Breast epithelium (tissue), 4 donors: Measurements from ENCODE around the gene PDCD7. TPM values are rescaled to one million over a fixed set of nuclear protein-coding genes. Genes with fewer than 3 reads are reported as not detected.

ENCODE experiments used
- DNase-seq, 2 donors: peaks; one replicate each; pipeline ENCODE4 v3.0.0-alpha.2; 2019; ENCODE audit warnings: low spot score in 2 of 2
- H3K27ac ChIP-seq, 2 donors: fragments of 200-600 bp; sonication (generic) in 1 of 2; one replicate each; pipeline ENCODE4 v1.5.1; 2016 to 2019; ENCODE audit warnings: mild to moderate bottlenecking in 1 of 2
- H3K27me3 ChIP-seq, 2 donors: fragments of 200-600 bp; sonication (generic) in 1 of 2; one replicate each; pipeline versions ENCODE4 v1.5.1 to v1.6.0; 2017 to 2019; ENCODE audit warnings: control low read depth in 1 of 2, mild to moderate bottlenecking in 1 of 2
- H3K36me3 ChIP-seq: fragments of 200-600 bp; one replicate; pipeline ENCODE4 v1.5.1; 2019
- H3K4me1 ChIP-seq, 2 donors: fragments of 200-600 bp; sonication (generic); one replicate each; pipeline ENCODE4 v1.5.1; 2016 to 2019; ENCODE audit warnings: control low read depth in 1 of 2
- H3K4me3 ChIP-seq, 3 donors: fragments of 200-600 bp; sonication (generic); 1 replicate in 2 of 3; 2 replicates in 1 of 3; pipeline ENCODE4 v1.5.1; 2016 to 2019; ENCODE audit warnings: mild to moderate bottlenecking in 3 of 3, moderate library complexity in 2 of 3
- H3K9me3 ChIP-seq, 2 donors: fragments of 200-600 bp; sonication (generic) in 1 of 2; one replicate each; pipeline ENCODE4 v1.5.1; 2016 to 2019; ENCODE audit warnings: control low read depth in 1 of 2
- POLR2A ChIP-seq: fragments of 450-650 bp; IDR thresholded peaks from one replicate; pipeline ENCODE4 v1.6.1; 2016; ENCODE audit warnings: antibody characterized with exemption, mild to moderate bottlenecking, moderate library complexity
- POLR2AphosphoS5 ChIP-seq, 3 donors: sonication (generic); formaldehyde crosslinking; IDR thresholded peaks; one replicate each; pipeline ENCODE4 v1.6.1; 2017; ENCODE audit warnings: antibody characterized with exemption in 3 of 3
- intact Hi-C: fragments of 100-400 bp; cut with DNase I; formaldehyde crosslinking; loops from one replicate; pipeline ENCODE4 v1.15.1; 2023; ENCODE audit warnings: low total_unique reads
- total RNA-seq, 3 donors: library from RNA; depleted of rRNA; stranded (reverse); fragments of >200 nt; gene quantifications; one replicate each; pipeline ENCODE4 v1.1.0, GENCODE V29; 2016
- TF ChIP-seq, protein P1 (sequence below), 3 donors: fragments of 450-650 bp; IDR thresholded peaks; one replicate each; pipeline ENCODE4 v1.5.1; 2016 to 2017; ENCODE audit warnings: antibody characterized with exemption in 3 of 3, mild to moderate bottlenecking in 3 of 3, moderate library complexity in 3 of 3

The PDCD7 gene
- total RNA-seq, 3 donors from 2014 or later = 21.6 to 26.7 (median 24.4) TPM

DNA sequence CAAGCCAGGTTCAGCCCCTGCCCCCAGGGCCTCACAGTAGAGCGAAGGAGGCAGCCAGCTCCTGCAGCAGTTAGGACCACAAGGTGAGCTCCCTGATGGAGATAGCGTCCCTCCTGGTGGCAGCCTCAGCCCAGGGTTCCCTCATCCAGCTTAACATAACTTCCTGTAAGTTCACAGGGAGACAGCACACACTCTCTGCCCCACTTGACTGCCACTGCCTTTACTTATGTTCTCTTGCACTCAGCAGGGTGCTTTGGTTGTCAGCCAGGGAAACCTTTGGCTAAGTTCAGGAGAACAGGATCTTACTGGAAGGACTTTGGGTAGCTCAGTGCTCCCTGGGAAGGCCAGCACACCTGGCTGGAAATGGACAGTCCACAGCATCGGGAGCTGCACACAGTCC lies 46.2 kb downstream of the PDCD7 start:
- no peaks in the 10 kb centered on the region for H3K4me1 ChIP-seq
- H3K27me3 ChIP-seq = no peaks in the 10 kb centered on the region
- TF ChIP-seq POLR2A (no peak), POLR2AphosphoS5 (IDR thresholded peaks at IDR 0.05) (no peak)
- TF ChIP-seq, protein P1, sequence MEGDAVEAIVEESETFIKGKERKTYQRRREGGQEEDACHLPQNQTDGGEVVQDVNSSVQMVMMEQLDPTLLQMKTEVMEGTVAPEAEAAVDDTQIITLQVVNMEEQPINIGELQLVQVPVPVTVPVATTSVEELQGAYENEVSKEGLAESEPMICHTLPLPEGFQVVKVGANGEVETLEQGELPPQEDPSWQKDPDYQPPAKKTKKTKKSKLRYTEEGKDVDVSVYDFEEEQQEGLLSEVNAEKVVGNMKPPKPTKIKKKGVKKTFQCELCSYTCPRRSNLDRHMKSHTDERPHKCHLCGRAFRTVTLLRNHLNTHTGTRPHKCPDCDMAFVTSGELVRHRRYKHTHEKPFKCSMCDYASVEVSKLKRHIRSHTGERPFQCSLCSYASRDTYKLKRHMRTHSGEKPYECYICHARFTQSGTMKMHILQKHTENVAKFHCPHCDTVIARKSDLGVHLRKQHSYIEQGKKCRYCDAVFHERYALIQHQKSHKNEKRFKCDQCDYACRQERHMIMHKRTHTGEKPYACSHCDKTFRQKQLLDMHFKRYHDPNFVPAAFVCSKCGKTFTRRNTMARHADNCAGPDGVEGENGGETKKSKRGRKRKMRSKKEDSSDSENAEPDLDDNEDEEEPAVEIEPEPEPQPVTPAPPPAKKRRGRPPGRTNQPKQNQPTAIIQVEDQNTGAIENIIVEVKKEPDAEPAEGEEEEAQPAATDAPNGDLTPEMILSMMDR (IDR thresholded peaks at IDR 0.05) = no peak
- H3K4me3 ChIP-seq = peak overlapping the region in 1 of 3 donors; percentile 2
- no peaks in the 10 kb centered on the region for H3K9me3 ChIP-seq
- intact Hi-C loops = no loop called here
- H3K36me3 ChIP-seq = no peaks in the 10 kb centered on the region
- H3K27ac ChIP-seq = peak overlapping the region; percentile 92 to 98
- no peak for DNase-seq

DNA sequence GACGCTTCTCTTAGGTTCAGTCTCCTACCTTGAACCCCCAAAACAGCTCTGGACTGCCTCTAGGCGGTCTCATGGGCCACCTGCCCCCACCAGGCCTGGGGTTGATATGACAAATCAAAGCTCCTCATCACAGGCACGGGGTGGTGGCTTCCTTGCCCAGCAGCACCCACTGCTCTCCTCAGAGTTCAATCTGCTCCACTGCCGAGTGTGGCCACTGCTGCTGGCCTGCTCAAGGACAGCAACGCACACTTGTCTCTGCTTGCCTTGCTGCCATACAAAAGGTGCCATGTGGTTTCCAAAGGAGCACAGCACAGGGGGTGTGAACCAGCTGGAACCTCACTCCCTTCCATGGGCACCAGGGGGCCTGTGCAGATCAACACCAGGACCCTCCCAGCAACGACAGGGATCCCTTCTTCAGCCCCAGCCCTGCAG lies 46.9 kb downstream of the PDCD7 start:
- no peaks in the 10 kb centered on the region for H3K27me3 ChIP-seq
- peak in 1 of 2 donors; percentile 55 for DNase-seq
- intact Hi-C loops = no loop called here
- no peak overlapping the region for H3K4me3 ChIP-seq
- peak overlapping the region; percentile 92 to 98 for H3K27ac ChIP-seq
- H3K4me1 ChIP-seq = no peaks in the 10 kb centered on the region
- TF ChIP-seq POLR2A = no peak
- TF ChIP-seq POLR2AphosphoS5 (IDR thresholded peaks at IDR 0.05) = no peak
- TF ChIP-seq, protein P1 (IDR thresholded peaks at IDR 0.05) = no peak
- no peaks in the 10 kb centered on the region for H3K9me3 ChIP-seq
- H3K36me3 ChIP-seq = no peaks in the 10 kb centered on the region

DNA sequence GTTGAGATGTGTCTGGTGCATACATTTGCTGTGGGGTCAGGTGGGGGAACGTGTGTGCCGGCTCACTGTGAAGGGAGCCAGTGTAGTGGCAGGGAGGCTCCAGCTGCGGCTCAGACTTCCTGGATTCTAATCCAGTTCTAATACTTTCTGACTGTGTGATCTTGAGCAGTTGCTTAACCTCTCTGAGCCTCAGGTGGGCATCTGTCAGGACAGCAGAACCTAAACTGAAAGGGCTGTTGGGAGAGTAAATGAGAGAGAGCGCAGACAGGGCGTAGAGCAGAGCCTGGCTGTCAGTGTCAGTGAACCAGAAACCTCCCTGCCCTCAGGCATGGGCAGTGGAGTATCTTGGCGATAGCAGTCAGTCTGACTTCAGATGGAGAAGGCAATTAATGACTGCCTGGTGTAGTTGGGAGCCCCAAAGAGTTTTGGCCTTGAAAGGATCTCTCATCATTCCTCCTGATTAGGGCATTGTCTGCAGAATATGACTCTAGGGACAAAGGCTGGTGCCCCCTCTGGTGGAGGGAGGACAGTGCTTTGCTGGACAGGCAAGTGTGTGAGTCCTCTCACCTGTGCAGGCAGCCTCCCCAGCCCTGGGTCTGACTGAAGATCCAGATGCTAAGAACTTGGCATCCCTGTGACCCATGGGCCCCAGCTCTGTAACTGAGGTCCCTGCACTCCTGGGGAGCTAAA lies 47.5 kb downstream of the PDCD7 start:
- no peaks in the 10 kb centered on the region for H3K27me3 ChIP-seq
- TF ChIP-seq, protein P1 (IDR thresholded peaks at IDR 0.05) = peak in 1 of 3 donors; percentile 29
- no peak for TF ChIP-seq POLR2A
- DNase-seq = peak in 1 of 2 donors; percentile 53
- H3K36me3 ChIP-seq = no peaks in the 10 kb centered on the region
- intact Hi-C loops = no loop called here
- no peak overlapping the region for H3K4me3 ChIP-seq
- H3K27ac ChIP-seq = peak overlapping the region; percentile 92 to 98
- no peaks in the 10 kb centered on the region for H3K9me3 ChIP-seq
- H3K4me1 ChIP-seq = no peaks in the 10 kb centered on the region

DNA sequence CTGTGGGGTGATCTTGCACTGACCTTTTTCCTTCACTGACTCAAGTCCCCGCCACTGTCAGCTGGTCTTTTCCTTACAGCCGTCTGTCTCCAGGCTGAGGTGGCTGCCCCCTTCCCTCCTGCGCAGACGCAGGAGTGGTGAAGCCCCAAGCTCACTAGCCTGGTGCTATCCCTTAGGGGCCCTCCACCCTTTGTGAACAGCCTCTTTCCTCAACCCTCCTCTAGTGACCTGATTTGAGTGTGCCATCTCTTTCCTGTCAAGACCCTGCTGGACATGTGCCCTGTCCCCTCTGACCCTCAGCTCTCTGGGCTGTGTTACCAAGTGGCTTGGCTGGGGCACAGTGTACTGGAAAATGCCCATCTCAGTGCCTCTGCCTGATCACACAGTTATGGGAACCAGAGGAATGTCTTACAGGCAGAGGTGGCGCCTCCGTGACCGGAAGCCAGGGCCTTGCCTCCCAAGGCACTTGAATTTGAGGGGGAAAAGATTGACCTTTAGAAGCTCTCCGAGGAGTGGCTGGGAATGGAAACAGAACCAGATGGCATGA lies 48.3 kb downstream of the PDCD7 start:
- Histone ChIP-seq H3K27ac (peak overlapping the region; percentile 92 to 98), H3K9me3 (no peaks in the 10 kb centered on the region), H3K27me3 (no peaks in the 10 kb centered on the region), H3K36me3 (no peaks in the 10 kb centered on the region), H3K4me1 (no peaks in the 10 kb centered on the region), H3K4me3 (no peak overlapping the region)
- intact Hi-C loops = no loop called here
- TF ChIP-seq POLR2AphosphoS5 (IDR thresholded peaks at IDR 0.05) (no peak), POLR2A (no peak)
- TF ChIP-seq, protein P1 (IDR thresholded peaks at IDR 0.05) = no peak
- no peak for DNase-seq

DNA sequence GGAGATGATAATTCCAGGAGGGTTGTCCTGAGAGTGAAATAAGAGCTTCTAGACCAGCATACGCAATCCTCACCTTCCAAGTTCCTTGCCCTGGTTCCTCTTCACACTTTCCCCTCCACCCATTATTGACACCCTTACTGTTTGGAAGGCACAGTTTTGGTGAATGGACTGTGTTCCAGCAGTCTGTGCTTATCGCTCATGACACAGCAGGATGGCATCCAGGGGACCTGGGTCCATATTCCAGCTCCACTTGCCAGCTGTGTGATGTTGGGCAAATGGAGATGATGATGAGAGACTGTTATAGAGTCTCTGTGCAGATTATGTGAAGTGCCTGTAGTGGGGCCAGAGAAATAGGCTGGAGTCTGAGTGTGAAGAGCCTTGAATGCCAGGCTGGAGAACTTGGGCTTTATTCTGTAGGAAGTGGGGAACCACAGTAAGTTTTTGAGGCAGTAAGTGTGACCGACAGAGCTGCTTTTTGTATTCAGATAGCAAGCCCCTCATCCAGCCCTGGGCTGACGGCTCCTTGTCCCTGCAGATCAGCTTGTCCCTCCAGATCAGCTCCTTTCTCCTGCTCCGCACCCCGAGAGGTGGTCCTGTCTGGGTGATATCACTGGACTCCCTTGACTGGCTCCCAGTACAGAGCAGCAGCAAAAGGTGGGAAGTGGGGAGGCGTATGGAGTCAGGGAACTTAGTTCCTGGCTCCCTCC lies 49.0 kb downstream of the PDCD7 start:
- no peaks in the 10 kb centered on the region for H3K9me3 ChIP-seq
- H3K27me3 ChIP-seq = no peaks in the 10 kb centered on the region
- no peaks in the 10 kb centered on the region for H3K4me1 ChIP-seq
- H3K27ac ChIP-seq = peak overlapping the region; percentile 92 to 98
- DNase-seq = no peak
- intact Hi-C loops = no loop called here
- TF ChIP-seq POLR2AphosphoS5 (IDR thresholded peaks at IDR 0.05) (no peak), POLR2A (no peak)
- TF ChIP-seq, protein P1 (IDR thresholded peaks at IDR 0.05) = no peak
- H3K36me3 ChIP-seq = no peaks in the 10 kb centered on the region
- no peak overlapping the region for H3K4me3 ChIP-seq
